ENCODE data around the gene ROBO3.

The ROBO3 gene

GRCh38 chr11:124868331-124869274 lies 3.4 kb downstream of the ROBO3 start:
- Histone ChIP-seq H4K20me1 (ENCODE audit: control insufficient read depth, insufficient read depth, low read depth, low read length) (no peaks in the 10 kb centered on the region), H3K4me1 (ENCODE audit: control insufficient read depth, low read length) (no peaks in the 10 kb centered on the region), H3K9me3 (ENCODE audit: control insufficient read depth, insufficient read depth, low read length) (no peaks in the 10 kb centered on the region), H3K27me3 (ENCODE audit: control insufficient read depth, low read length) (peaks cover 29% of the 10 kb centered on the region), H3K9me2 (replicated peaks; ENCODE audit: control insufficient read depth, low read length) (no peaks in the 10 kb centered on the region), H3K4me2 (ENCODE audit: low read length) (no peak overlapping the region), H3K27ac (ENCODE audit: low read depth, low read length) (no peak overlapping the region), H3F3A (ENCODE audit: control insufficient read depth, insufficient read depth) (no peaks in the 10 kb centered on the region), H3K79me2 (ENCODE audit: control insufficient read depth, low read length) (no peaks in the 10 kb centered on the region), H3K4me3 (ENCODE audit: low read length) (no peak overlapping the region), H3K36me3 (ENCODE audit: control insufficient read depth, low read length) (no peaks in the 10 kb centered on the region)
- TF ChIP-seq CTCF (IDR thresholded peaks at IDR 0.05; ENCODE audit: low read depth, low read length, poor library complexity, severe bottlenecking) = no peak
- TF ChIP-seq EZH2phosphoT487 (IDR thresholded peaks at IDR 0.05; ENCODE audit: borderline replicate concordance, low read length) = no peak

- Histone ChIP-seq H3K4me2 (ENCODE audit: low read length) (no peak overlapping the region), H3K27me3 (ENCODE audit: control insufficient read depth, low read length) (peaks cover 31% of the 10 kb centered on the region), H3K9me2 (replicated peaks; ENCODE audit: control insufficient read depth, low read length) (no peaks in the 10 kb centered on the region), H3K27ac (ENCODE audit: low read depth, low read length) (no peak overlapping the region), H3F3A (ENCODE audit: control insufficient read depth, insufficient read depth) (no peaks in the 10 kb centered on the region), H4K20me1 (ENCODE audit: control insufficient read depth, insufficient read depth, low read depth, low read length) (no peaks in the 10 kb centered on the region), H3K36me3 (ENCODE audit: control insufficient read depth, low read length) (no peaks in the 10 kb centered on the region), H3K79me2 (ENCODE audit: control insufficient read depth, low read length) (no peaks in the 10 kb centered on the region), H3K9me3 (ENCODE audit: control insufficient read depth, insufficient read depth, low read length) (no peaks in the 10 kb centered on the region), H3K4me1 (ENCODE audit: control insufficient read depth, low read length) (no peaks in the 10 kb centered on the region), H3K4me3 (ENCODE audit: low read length) (no peak overlapping the region)
- TF ChIP-seq EZH2phosphoT487 (IDR thresholded peaks at IDR 0.05; ENCODE audit: borderline replicate concordance, low read length) = no peak
- no peak for TF ChIP-seq CTCF (IDR thresholded peaks at IDR 0.05; ENCODE audit: low read depth, low read length, poor library complexity, severe bottlenecking)
Measured at GRCh38 chr11:124869331-124869730, 4.1 kb downstream of the ROBO3 start.

GRCh38 chr11:124869856-124870387 lies 4.7 kb downstream of the ROBO3 start:
- H3K36me3 ChIP-seq (ENCODE audit: control insufficient read depth, low read length) = no peaks in the 10 kb centered on the region
- TF ChIP-seq CTCF (IDR thresholded peaks at IDR 0.05; ENCODE audit: low read depth, low read length, poor library complexity, severe bottlenecking) (no peak), EZH2phosphoT487 (IDR thresholded peaks at IDR 0.05; ENCODE audit: borderline replicate concordance, low read length) (no peak)
- no peaks in the 10 kb centered on the region for H3K79me2 ChIP-seq (ENCODE audit: control insufficient read depth, low read length)
- peaks cover 28% of the 10 kb centered on the region for H3K27me3 ChIP-seq (ENCODE audit: control insufficient read depth, low read length)
- H3K9me3 ChIP-seq (ENCODE audit: control insufficient read depth, insufficient read depth, low read length) = no peaks in the 10 kb centered on the region
- H3F3A ChIP-seq (ENCODE audit: control insufficient read depth, insufficient read depth) = no peaks in the 10 kb centered on the region
- no peaks in the 10 kb centered on the region for H3K4me1 ChIP-seq (ENCODE audit: control insufficient read depth, low read length)
- no peak overlapping the region for H3K27ac ChIP-seq (ENCODE audit: low read depth, low read length)
- no peaks in the 10 kb centered on the region for H4K20me1 ChIP-seq (ENCODE audit: control insufficient read depth, insufficient read depth, low read depth, low read length)
- no peaks in the 10 kb centered on the region for H3K9me2 ChIP-seq (replicated peaks; ENCODE audit: control insufficient read depth, low read length)
- H3K4me2 ChIP-seq (ENCODE audit: low read length) = no peak overlapping the region
- no peak overlapping the region for H3K4me3 ChIP-seq (ENCODE audit: low read length)
